ENCODE measurements around the gene MYB.

Gene MYB

GRCh38 chr6:135191508-135192255 is 10.6 kb downstream of the MYB start:
- DNase-seq: no peak

- no peak for DNase-seq
Measured at GRCh38 chr6:135192256-135193174, 11.4 kb downstream of the MYB start.

DNA sequence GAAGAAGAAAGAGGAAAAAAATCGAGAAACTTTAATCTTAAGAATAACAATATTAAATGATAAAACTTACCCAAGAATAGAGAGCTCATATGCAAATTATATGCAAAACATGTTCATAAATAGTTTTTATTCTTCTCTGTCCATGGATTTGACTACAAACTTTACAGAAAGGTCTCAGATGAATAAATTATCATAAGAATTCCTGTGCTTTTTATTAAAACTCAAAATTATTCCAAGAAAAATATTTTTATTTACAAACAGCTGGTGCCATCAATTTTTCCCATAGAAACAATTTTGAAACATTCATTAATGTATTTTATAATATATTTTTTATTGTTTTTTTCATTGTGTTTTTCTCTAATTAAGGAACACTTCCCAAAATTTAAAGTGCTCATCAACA is 12.1 kb downstream of the MYB start:
- DNase-seq: no peak

- no peak for DNase-seq
Measured at GRCh38 chr6:135195041-135195440, 13.9 kb downstream of the MYB start.

DNA sequence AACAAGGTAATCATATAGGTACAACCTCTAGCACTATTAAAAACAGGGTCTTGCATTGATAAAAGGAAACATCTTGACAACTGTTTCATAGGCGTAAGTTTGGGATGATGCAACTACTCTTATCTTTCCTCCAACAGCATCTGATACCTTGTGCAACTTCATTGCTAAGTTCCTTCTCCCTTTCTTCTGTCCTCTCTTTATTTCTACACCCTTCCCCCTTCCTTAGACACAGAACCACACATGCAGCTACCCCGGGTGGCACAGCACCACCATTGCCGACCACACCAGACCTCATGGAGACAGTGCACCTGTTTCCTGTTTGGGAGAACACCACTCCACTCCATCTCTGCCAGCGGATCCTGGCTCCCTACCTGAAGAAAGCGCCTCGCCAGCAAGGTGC is 14.4 kb downstream of the MYB start:
- DNase-seq: no peak

DNA sequence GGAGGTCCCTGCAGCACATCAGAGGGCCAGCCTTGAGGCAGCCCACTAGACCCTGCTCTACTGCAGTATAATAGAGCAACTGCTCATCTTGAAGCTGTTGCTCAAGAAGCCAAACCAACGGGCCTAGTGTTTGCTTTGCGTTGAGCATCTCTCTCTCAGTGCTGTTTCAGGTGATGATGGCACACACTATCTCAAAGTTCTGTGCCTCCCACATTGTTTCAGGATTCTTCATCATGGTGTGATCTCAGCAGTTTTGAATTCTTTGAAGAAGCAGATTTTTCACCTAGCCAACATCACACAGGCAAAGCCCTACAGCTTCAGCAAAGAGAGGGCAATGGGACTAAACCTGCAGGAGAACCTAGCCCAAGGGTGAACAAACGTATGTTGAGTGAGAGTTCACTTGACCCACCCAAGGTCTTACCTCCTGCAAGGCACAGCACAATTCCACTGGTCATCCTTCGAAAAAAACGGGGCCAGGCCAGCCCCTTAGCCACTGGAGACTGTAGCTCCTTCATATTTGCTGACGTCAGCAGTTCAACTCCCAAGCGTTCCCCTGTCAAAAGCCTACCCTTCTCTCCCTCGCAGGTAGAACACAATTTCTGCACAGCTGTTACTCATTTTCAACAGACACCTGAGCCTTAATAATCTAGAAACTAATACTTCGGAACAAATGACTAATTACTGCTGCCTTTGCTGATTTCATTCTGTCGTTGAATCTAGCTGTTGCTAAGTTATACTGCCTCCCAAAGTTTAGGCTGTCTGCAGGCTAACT is 15.8 kb downstream of the MYB start:
- no peak for DNase-seq

DNA sequence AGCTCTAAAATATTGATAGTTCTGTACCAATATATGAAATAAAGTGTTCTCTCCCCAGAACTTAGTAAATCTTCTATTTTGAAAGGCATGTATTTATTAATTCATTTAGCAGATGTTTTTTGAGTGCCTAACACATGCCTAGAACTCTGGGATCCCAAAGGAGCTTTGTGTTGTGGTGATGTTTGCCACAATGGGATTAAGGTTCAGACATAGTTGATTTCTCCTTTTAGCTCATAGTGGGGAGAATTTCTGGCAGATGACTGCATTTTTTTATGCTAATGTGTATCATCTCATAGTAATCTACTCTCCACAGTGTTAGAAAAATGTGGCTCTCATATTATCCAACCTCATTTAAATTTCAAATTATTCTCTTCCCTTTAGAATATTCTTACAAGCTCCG is 21.7 kb downstream of the MYB start:
- no peak for DNase-seq

- no peak for DNase-seq
Measured at GRCh38 chr6:135204951-135205350, 23.8 kb downstream of the MYB start.

GRCh38 chr6:135209803-135210202 is 28.7 kb downstream of the MYB start:
- DNase-seq: no peak

- no peak for DNase-seq
Measured at GRCh38 chr6:135210632-135211305, 29.7 kb downstream of the MYB start.

DNA sequence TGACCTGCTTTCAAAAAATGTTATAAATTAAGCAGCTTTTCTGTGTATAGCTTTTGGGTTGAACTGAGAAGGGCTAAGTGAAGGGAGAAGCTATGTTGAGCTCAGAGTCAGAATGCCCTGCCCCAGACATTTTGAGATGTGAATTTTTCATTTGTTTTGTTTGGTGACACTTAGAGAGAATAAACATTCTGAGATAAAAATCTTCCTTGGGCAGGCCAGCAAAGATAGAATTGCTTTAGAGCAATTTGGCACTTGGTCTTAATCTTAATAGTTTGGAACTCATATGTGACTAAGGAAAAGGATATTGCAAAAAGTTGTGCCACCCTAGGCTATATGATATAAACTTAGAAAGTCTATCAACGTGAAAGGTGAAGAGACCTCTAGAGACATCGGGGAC is 30.2 kb downstream of the MYB start:
- DNase-seq: no peak

DNA sequence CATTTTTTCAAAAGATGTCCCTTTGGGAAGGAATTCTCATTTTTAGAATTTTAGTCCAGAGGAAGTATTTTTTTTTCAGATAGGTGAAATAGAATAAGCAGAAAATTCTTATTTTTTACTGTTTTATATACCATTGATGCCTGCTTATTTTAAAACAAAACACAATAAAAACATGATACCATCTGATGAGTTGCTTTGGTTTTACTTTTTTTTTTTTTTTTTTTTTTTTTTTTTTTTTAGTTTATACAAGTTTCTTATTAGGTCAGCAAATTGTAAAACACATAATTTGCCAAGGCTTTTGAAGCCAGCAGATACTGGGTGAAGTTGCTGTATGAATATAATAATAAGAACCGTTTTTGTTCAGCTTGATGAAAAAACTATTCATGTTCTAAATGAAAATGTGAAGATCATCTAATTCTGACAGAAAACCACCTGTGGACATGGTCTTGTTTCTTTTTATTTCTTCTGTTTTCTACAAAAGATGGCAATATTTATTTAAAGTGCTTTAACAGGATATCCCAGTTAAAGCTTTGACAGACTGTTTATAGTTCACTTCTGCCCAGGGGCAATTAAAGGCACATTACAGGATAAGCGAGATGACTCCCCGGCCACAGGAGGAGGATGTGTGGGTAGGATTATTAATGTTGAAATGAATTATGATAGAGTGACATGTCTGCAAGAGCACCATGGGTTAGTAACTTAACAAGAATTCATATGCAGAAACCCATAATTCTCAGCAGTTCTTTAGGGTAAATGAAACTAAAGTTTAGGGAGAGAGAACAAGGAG is 31.1 kb downstream of the MYB start:
- no peak for DNase-seq

GRCh38 chr6:135212935-135213334 is 31.8 kb downstream of the MYB start:
- no peak for DNase-seq

- DNase-seq: no peak
Measured at GRCh38 chr6:135213616-135214015, 32.5 kb downstream of the MYB start.

DNA sequence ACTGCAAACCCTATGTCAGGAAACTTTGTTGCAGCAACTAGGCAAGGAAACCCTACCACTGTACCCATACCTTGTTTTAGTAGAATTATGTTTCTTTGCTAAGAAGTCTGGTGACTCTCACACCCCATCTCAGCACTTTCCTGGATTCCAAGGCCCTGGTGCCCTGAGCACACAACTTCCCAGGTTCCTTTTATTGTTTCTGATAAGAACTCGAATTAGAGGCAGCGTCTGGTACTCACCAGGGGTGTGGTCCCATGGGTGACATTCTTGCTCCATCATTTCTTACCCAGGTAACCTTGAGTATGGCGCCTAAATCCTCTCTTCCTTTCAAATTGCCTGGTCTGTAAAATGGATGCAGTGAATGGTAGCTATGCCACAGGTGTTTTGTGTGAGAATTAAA is 34.1 kb downstream of the MYB start:
- no peak for DNase-seq

DNA sequence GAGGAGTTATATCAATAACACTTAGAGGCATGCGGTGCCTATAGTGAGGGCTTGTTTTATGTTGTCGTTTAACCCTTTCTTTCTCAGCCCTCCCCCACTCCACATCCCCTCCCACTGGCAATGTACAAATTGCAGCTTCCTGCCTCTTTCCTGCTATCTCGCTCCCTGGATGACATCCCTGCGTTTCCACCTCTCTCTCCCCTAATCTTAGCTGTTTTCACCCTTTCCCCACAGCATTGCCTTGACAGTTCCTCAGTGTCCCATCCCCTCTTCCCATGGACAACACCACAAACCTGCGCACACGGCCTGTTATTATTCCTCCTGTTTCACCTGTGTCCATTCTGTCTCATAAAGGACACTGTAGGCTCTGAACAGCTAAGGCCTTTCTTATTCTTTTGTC is 34.5 kb downstream of the MYB start:
- DNase-seq: no peak

DNA sequence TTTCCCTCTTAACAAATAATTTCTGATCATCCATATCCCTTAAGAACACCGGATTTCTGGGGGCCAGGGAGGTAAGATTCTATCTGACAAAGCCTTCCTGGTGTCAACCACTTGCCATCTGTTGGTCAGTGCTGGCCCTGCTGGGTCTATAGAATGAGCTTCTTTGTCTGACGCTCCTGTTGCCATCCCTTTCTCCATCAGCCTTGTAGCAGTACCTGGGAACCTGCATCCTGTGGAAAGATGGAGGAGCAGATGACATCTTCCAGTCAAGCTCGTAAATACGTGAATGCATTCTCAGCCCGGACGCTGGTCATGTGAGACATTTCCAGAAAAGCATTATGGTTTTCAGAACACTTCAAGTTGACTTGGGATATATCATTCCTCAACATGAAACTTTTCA is 36.6 kb downstream of the MYB start:
- no peak for DNase-seq

DNA sequence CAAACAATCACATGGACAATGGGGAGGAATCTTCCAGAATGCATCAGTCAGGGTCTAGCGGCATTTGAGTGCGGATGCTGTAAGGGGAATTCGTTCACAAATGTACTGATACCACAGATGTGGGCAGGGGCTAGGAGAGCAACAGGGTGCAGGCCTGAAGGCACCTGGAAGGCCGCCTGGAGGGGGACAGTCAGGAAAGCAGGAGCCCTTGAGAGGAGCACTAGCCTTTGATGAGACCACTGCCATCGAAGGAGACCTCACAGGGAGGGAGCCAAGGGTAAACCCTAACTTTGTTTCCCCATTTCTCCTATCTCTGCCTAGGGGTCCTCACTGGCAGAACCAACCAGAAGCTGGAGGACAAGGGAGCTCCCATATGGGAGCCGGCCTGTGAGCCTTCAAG is 38.2 kb downstream of the MYB start:
- no peak for DNase-seq

DNA sequence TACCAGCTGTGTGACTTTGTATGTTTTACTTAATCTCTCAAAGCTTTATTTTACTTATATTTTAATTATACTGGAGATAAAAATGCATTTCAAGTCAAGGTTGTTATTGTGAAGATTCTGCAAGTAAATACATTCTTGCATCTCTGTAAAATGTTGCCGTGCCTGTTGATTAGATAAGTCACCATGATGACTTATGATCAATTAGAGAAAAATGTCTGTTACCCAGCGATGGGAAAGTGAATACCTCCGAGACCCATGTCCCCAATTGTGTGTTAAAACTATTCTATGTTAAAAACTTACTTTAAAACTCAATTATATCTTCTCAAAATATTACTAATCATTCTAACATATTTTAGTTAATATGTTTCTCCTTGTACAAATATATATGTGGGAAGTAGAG is 39.9 kb downstream of the MYB start:
- DNase-seq: no peak

GRCh38 chr6:135221505-135221904 is 40.4 kb downstream of the MYB start:
- DNase-seq: no peak

DNA sequence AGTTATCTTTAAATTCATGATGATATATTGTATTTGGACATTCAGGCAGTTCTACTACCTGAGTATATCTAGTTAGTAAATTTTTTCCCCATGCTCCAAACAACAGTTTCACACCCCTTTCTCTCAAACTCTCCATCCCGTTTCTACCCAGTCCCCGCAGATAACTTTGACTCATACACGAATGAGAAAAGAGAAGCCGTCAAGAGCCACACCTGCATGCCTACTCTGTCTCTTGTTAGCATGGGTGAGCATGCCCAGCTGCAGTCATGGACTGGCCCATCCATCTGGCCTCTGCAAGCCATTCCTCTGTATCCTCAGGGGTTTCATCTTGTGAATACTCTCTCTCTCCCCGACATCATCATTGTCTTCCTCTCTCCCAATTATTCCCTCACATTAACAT is 41.5 kb downstream of the MYB start:
- no peak for DNase-seq

DNA sequence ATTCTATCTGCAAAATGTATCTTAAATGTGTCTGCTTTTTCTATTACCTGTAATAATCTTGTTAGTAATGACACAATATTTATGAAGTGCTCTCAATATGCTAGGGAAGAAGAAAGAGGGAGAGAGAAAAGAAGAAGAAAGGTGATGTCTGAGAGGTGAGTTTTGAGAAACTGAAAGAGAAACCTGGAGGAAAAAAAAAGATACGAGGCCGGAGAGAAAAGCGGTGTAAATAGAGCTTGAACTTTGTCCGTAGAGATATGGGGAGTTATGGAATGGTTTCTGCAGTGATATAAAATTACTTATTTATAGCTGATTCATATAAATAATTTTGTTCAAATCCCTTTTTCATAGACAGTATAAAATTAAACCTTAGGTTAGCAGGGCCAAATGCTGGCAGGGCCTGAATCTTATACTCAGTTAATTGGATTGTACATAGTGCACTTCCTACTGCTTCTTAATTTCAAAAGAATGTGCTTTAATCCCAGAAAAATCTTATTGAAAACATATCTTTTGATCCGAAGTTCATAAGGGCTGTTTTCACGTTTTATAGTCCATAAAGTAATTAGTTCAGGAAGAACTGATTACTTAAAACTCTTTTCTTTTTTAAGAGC is 43.0 kb downstream of the MYB start:
- DNase-seq: no peak

Measured in NCI-H446 (cell line).